Natural killer cell treated with Interleukin-12 subunit alpha and Interleukin-12 subunit beta and Interleukin-15 and Interleukin-18, amount 100 ng/mL, for 72 hours (primary cell): Measurements from ENCODE around the gene PPP1R11. TPM values are rescaled to one million over a fixed set of nuclear protein-coding genes. Genes with fewer than 3 reads are reported as not detected.

Experiments
- ATAC-seq, 2 donors: fragments of 150-1000 bp; cut with Tn5 transposase in 1 of 2; sonication (Bioruptor Pico), chemical (Tn5 transposase) in 1 of 2; 2 replicates each; pipeline ENCODE4 v1.10.0; 2021
- DNase-seq: peaks from one replicate; pipeline ENCODE4 v3.0.0; 2022; ENCODE audit warnings: low spot score
- H3K27ac Mint-ChIP-seq, 2 donors: 1 replicate in 1 of 2; 2 replicates in 1 of 2; pipeline ENCODE4 v1.8.0; 2022; ENCODE audit warnings: mixed read lengths in 2 of 2, mild to moderate bottlenecking in 1 of 2, moderate library complexity in 1 of 2
- H3K27me3 Mint-ChIP-seq, 2 donors: 1 replicate in 1 of 2; 2 replicates in 1 of 2; pipeline ENCODE4 v1.8.0; 2022; ENCODE audit warnings: mixed read lengths in 2 of 2
- H3K36me3 Mint-ChIP-seq: one replicate; pipeline ENCODE4 v1.8.0; 2022; ENCODE audit warnings: mixed read lengths
- H3K4me1 Mint-ChIP-seq, 2 donors: 1 replicate in 1 of 2; 2 replicates in 1 of 2; pipeline ENCODE4 v1.8.0; 2022; ENCODE audit warnings: low read depth in 2 of 2, mixed read lengths in 2 of 2, mild to moderate bottlenecking in 1 of 2
- H3K4me3 Mint-ChIP-seq: one replicate; pipeline ENCODE4 v1.8.0; 2022; ENCODE audit warnings: mixed read lengths
- H3K9me3 Mint-ChIP-seq: 2 replicates; pipeline ENCODE4 v1.8.0; 2022; ENCODE audit warnings: mixed read lengths
- total RNA-seq, 2 donors: library from RNA; stranded (reverse); gene quantifications; one replicate each; pipeline ENCODE4 v1.2.3, GENCODE V29; 2022

Gene PPP1R11
- total RNA-seq, 2 donors from 2014 or later, result 50.3 to 82.0 TPM

DNA sequence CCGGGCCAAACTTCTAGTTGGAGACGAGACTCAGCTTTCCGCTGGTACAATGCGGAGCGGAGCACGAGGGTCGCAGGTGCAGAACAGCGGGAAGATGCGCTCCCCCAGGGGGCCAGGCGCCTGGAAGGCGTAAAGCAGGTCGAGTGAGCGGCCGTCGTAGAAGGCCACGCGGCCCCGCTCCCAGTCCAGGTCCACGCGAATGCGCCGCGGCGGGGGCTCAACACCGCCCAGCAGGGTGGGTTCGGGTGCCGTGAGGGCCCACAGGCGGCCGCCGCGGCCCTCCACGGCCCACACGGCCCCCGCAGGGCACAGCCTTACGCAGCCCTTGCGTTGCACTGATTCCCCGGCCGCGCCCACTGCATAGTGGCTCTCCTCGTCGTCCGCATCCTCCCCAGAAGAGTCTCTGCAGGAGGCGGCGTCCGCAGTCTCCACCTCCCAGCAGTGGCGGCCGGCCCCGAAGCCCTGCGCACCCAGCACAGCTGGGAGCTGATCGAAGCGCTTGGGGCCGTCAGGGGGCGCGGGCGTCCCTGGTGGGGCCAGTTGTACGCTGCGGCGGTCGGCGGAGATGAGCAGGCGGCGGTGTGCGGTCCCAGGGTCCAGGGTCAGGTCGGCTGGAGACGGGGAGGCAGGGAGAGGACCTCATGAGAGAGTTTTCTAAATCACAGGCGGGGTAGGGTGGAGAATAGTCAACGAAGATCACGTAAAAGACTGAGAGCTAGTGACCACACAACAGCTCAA, 4.3 kb downstream of the PPP1R11 start:
- Mint-ChIP-seq H3K4me3 (no peak overlapping the region), H3K4me1 (peaks cover 50 to 57% of the 10 kb centered on the region in 2 donors), H3K9me3 (no peaks in the 10 kb centered on the region), H3K27me3 (peaks cover 39 to 47% of the 10 kb centered on the region in 2 donors), H3K36me3 (peaks cover 22% of the 10 kb centered on the region), H3K27ac (no peak overlapping the region)
- DNase-seq (no peak), ATAC-seq (no peak)

DNA sequence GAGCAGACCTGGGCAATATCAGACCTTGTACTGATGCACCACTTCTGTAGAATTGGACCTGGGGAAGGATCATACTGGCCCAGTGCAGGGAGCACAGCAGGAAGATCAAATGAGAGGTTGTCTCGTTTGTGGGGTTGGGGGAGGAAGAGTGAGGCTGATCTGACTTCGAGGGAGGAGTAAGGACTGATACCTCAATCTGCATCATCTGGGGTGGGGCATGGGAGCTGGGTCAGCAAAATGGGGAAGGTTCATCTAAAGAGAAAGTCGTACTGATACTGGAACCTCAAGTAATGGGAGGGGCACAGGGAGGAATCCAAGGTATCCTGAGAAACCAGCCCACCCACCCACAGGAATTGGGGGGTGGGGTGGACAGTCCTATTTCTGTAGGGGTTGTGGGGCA, 4.9 kb downstream of the PPP1R11 start:
- Mint-ChIP-seq H3K9me3 (no peaks in the 10 kb centered on the region), H3K27me3 (peaks cover 45 to 53% of the 10 kb centered on the region in 2 donors), H3K36me3 (peaks cover 22% of the 10 kb centered on the region), H3K27ac (no peak overlapping the region), H3K4me3 (no peak overlapping the region), H3K4me1 (peaks cover 50 to 56% of the 10 kb centered on the region in 2 donors)
- no peak for DNase-seq
- no peak for ATAC-seq

DNA sequence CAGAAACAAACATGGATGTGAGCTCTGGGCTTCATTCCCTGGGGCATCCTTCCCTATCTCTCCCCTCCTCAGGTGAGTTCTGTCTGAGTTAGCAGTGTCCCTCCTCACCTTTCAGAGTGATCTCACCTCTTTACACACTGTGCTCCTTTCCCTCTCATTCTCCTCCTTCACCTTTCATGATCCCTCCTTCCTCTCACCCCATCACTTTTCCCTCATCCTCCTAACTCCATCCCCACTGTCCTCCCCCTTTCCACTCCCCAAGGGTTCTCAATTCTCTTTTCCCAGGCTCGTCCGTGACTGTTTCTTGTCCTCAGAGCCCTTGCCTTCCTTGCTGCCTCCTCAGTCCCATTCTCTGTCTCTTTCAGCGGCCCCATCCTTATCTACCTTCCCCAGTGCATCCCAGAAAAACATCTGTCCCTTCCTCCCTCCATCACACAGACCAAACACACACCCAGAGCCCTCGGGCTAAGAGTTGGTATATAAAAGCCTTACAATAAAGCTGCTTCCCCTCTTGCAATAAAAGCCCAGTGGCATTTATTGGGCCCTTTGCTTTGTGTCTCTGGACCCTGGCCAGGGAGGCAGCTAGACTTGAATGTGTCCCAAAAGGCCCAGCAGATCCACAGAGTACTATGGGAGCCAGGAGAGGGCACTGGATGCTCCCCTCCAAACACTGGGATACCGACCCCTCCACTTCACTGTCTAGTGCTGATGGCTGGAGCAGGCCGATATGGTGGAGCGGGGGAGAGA, 6.7 kb downstream of the PPP1R11 start:
- Mint-ChIP-seq H3K27me3 (peaks cover 57 to 68% of the 10 kb centered on the region in 2 donors), H3K4me1 (peaks cover 44 to 51% of the 10 kb centered on the region in 2 donors), H3K27ac (no peak overlapping the region), H3K9me3 (no peaks in the 10 kb centered on the region), H3K36me3 (peaks cover 10% of the 10 kb centered on the region), H3K4me3 (no peak overlapping the region)
- DNase-seq, result no peak
- no peak for ATAC-seq

DNA sequence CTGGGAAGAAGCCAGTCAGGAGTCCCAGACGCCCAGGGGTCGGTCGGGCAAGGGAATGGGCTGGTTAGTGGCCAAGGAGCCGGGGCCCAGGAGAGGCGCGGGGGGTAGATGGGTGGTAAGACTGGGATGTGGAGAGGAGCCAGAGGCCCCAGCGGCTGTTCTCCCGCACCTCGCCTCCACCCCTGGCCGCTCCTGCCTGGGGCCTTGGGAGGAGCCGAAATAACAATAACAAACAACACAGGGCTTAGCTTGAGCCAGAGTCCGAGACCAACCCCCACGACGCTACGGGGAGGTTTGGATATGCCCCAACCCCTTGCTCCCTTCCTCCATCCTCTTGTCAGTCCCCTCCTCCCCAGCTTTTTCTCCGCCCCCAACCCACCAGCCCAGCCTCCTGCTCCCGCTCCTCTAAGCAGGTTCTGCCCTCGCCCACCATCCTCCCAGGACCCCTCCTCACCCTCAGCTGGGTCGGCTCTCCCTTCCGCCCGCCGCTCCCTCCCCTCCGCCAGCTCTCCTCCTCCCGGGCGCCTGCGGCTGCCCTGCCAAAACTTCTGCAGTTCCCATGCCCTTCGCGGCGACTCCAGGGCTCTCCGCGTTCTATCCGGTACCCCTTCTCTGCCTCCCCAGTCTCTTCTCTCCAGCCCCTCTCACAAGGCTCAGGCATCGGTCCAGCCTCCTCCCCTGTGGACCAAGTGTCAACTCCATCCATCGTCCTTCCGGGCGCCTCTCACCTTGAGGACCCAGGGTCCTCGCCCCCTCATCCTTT, 7.5 kb downstream of the PPP1R11 start:
- Mint-ChIP-seq H3K27me3 (peaks cover 65 to 76% of the 10 kb centered on the region in 2 donors), H3K27ac (no peak overlapping the region)

DNA sequence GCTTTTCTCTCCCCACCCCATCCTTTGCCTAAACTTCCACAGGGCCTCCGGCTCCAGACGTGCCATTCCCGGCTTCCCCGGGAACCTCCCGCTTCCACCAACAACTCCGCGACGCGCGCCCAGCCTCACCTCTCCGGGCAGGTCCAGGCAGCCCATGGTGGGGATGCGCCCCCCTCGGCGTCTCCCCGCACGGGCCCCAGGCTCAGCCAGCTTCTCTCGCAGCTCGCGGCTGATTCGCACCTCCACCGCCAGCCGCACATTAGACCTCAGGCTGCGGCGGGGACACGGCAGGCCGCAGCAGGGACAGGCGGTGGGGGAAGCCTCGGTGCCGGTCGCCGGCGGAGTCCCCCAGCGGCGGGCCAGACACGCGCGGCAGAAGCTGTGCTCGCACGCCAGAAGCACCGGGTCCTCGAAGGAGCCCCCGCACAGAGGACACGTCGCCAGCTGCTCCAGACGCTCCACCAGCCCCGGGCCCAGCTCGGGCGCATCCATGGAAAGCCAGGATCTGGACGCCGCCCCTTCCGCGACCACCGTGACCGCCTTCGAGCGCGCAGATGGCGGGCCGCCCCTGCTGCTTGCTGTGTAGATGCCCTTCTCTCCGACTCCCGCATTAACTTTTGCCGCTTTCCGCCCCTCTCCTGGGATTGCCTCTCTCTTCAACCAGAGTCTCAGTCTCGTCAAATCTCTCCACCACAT, 8.2 kb downstream of the PPP1R11 start, which contains the start of gene RNF39:
TSS of gene RNF39 (minus strand) at position 676 of the 696 bp plus-strand sequence. CDS start at position 492, 184 bp downstream.
- peaks cover 64 to 83% of the 10 kb centered on the region in 2 donors for H3K27me3 Mint-ChIP-seq
- no peaks in the 10 kb centered on the region for H3K9me3 Mint-ChIP-seq
- peaks cover 5% of the 10 kb centered on the region for H3K36me3 Mint-ChIP-seq
- peak within 1 kb of the TSS; percentile 5 for H3K4me3 Mint-ChIP-seq
- peaks cover 40 to 47% of the 10 kb centered on the region in 2 donors for H3K4me1 Mint-ChIP-seq
- DNase-seq (no peak), ATAC-seq (no peak)
- H3K27ac Mint-ChIP-seq, result no peak within 1 kb of the TSS

More for the DNA sequence above, 7.5 kb downstream of the PPP1R11 start:
- H3K4me1 Mint-ChIP-seq, result peaks cover 43 to 50% of the 10 kb centered on the region in 2 donors
- peaks cover 10% of the 10 kb centered on the region for H3K36me3 Mint-ChIP-seq
- no peaks in the 10 kb centered on the region for H3K9me3 Mint-ChIP-seq
- no peak for DNase-seq
- no peak overlapping the region for H3K4me3 Mint-ChIP-seq
- ATAC-seq, result no peak

DNA sequence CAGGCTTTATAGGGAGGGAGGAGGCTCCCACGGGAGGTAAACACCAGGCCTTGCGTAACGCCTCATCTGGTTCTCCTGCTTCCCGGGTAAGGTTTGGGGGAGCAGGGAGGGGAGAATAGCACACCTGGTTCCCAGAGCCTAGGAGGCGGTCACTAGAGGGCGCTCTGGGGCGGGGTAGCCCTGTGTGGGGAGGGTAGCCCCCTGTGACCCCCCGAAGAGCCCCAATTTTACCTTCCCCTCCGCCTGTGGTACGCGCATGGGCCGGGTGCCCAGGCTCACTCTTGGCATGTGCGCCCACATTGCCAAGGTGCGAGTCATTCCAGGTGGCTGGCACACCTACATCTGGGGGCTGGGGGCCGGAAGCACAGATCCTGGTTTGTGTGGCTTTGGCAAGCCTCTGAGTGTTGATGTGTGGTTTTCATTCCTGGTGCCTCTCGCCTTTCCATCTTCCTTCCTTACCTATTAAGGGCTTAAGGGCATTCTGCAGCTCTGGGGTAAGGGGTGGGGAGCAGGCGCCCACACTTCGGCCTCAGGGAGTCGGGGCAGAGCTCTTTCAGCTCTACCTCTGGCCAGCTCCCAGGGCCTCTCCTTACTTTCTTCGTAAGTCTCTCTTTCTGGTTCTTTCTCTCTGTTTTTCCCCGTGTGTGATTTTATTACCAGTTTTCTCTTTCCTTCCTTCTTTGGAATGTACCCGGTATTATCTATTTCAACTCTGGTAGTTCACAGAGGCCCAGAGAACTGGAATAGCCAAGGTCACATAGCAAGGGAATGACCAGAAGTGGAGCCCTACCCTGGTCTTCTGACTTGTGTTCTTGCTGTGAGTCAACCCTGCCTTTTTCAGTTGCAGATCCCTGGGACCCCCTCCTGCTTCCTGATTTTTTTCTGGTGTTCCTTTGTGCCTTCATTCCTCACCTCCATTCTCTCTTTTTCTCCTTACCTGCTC, 9.1 kb downstream of the PPP1R11 start:
- Mint-ChIP-seq H3K27me3 (peaks cover 63 to 87% of the 10 kb centered on the region in 2 donors), H3K4me3 (peak overlapping the region; percentile 5), H3K4me1 (peaks cover 33 to 41% of the 10 kb centered on the region in 2 donors), H3K27ac (no peak overlapping the region), H3K36me3 (no peaks in the 10 kb centered on the region), H3K9me3 (no peaks in the 10 kb centered on the region)
- DNase-seq, result no peak
- no peak for ATAC-seq

DNA sequence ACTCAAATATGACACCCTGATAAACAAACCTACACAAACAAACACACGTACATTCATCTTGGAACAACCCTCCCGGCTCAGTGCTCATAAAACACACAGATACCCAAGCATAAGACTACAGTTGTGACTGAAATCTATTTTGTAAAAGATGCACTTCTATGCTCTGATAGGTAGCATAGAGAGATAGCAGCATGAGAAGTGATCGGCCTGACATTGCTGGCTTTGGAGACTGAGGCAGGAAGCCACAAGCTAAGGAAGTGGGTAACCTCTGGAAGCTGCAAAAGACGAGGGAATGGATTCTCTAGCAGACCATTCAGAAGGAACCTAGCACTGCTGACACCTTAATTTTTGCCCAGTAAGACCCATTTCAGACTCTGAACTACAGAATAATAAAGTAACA, 10.2 kb downstream of the PPP1R11 start:
- Mint-ChIP-seq H3K4me1 (peaks cover 25 to 35% of the 10 kb centered on the region in 2 donors), H3K9me3 (no peaks in the 10 kb centered on the region), H3K27ac (no peak overlapping the region), H3K27me3 (peaks cover 56 to 79% of the 10 kb centered on the region in 2 donors), H3K4me3 (no peak overlapping the region), H3K36me3 (no peaks in the 10 kb centered on the region)
- no peak for ATAC-seq
- no peak for DNase-seq

DNA sequence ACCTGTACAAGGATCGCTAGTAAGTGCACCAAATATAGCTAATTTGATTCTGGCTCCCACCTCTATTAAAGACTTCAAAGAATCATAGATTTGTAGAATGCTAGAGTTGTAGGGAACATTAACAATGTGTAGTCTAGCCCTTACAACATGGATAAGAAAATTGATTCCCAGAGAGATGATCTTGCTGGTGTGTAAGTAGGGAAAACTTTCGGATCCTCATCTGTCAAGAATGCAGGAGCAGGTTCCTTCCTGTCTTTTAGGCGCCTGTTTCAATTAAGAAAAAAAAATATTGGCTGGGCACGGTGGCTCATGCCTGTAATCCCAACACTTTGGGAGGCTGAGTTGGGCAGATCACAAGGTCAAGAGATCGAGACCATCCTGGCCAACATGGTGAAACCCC, 20.9 kb downstream of the PPP1R11 start:
- H3K4me3 Mint-ChIP-seq, result no peak overlapping the region
- H3K27me3 Mint-ChIP-seq, result peaks cover 34 to 68% of the 10 kb centered on the region in 2 donors
- DNase-seq, result no peak
- no peak overlapping the region for H3K27ac Mint-ChIP-seq
- no peaks in the 10 kb centered on the region for H3K9me3 Mint-ChIP-seq
- no peaks in the 10 kb centered on the region for H3K36me3 Mint-ChIP-seq
- ATAC-seq, result no peak
- no peaks in the 10 kb centered on the region for H3K4me1 Mint-ChIP-seq

DNA sequence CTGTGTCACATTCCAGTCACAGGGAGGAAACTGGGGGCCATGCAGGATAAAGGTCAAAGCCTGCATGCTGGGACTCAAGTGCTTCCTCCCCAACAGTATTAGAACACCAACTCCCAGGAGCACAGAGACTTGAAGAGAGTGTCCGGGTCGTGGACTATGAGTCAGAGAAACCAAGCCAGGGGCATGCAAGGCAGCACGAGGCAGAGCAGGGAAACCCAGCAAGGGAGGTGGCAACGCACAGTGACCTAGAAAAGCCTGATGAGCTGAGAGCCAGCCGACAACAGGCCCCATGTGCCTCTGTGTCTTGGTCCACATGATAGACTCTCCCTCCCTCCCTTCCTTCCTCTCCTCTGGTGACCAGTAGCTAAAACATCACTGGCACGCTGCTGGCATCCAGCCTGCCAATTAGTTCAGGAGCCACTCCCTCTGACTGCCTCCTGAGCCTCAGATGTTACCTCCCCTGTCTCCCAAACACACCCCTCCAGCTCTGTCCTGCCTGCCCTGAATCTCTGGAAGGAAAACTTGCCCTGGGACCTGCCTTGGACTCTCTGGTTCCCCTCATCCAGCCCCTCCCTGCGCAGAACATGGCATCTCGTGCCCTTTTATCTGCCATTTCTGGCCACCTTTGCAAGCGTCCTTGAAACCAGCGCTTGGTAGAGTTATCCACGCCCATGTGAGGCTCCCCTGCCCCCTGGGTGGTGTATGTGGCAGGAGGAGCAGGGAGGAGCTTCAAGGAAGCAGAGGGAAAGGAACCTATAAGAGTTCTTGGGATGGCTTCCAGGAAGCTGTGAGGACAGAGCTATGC, 24.8 kb downstream of the PPP1R11 start:
- no peak overlapping the region for H3K27ac Mint-ChIP-seq
- DNase-seq (no peak), ATAC-seq (no peak)
- no peaks in the 10 kb centered on the region for H3K36me3 Mint-ChIP-seq
- H3K9me3 Mint-ChIP-seq, result no peaks in the 10 kb centered on the region
- H3K4me3 Mint-ChIP-seq, result no peak overlapping the region
- H3K27me3 Mint-ChIP-seq, result peaks cover 48 to 81% of the 10 kb centered on the region in 2 donors
- H3K4me1 Mint-ChIP-seq, result no peaks in the 10 kb centered on the region

DNA sequence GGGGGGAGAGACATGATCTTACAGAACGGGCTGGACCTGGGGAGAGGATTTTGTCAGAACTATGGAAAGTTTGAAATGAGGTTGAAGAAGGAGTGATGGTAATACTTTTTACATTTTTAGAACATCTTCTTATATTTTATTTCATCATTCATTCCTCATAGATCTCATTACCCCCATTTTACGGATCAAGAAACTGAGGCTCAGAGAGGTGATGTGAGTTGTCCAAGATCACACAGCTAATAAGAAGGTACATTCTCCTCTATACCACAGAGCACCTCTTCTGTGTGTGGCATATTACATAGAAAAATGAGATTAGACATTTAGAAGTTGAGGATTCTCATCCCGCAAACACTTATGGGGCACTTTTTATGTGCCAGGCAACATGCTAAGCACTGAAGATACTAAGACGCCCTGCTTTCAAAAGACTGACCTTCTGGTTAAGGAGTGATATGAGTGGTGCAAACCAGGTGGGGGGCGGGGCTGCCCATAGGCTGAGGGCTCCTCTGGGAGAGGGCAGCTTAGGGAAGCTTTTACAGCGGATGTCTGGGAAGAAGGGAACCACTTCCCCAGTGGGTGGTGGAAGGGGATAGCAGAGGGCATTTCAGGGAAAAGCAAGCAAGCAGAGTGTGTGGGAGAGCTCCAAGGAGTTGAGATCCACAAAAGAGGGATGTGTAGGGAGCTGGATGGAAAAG, 26.0 kb downstream of the PPP1R11 start:
- H3K27me3 Mint-ChIP-seq, result peaks cover 53 to 81% of the 10 kb centered on the region in 2 donors
- H3K27ac Mint-ChIP-seq, result no peak overlapping the region
- H3K36me3 Mint-ChIP-seq, result no peaks in the 10 kb centered on the region
- no peaks in the 10 kb centered on the region for H3K4me1 Mint-ChIP-seq
- no peak overlapping the region for H3K4me3 Mint-ChIP-seq
- ATAC-seq (no peak), DNase-seq (no peak)
- H3K9me3 Mint-ChIP-seq, result no peaks in the 10 kb centered on the region

DNA sequence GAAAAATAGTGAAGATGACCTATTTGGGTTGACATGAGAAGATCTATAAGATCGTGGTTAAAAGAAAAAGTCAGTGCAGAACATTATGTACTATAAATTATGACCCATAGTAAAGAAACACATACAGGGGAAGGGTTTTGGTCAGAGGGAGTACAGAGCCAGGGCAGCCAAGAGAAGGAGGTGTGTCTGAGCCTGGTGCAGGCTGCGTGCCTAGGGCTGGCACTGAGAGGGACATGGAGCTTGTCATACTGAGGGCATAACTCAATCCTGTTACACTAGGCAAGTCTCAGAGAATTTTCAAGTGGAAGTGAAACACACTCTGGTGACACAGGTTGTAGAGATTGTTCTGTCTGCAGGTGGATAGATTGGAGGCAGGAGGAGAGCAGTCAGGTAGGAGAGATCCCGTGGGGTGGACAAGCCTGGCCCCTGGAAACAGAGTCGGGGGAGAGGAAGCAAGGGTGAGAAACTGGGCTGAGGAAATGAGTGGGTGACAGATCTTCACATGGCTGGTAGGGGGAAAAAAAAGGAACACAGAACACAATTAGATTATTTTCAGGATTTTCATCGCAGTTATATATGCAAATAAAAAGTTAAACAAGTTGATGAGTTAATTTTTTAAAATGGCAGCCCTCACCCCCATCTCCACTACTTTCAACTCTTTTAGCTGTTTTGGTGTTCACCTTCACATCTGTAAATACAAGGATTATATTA, 27.1 kb downstream of the PPP1R11 start:
- H3K27ac Mint-ChIP-seq, result no peak overlapping the region
- ATAC-seq (no peak), DNase-seq (no peak)
- no peaks in the 10 kb centered on the region for H3K4me1 Mint-ChIP-seq
- H3K36me3 Mint-ChIP-seq, result no peaks in the 10 kb centered on the region
- no peaks in the 10 kb centered on the region for H3K9me3 Mint-ChIP-seq
- H3K4me3 Mint-ChIP-seq, result no peak overlapping the region
- H3K27me3 Mint-ChIP-seq, result peaks cover 58 to 85% of the 10 kb centered on the region in 2 donors
